ENCODE data around the gene MAPT.

- TF ChIP-seq CREB1 (IDR thresholded peaks at IDR 0.05; ENCODE audit: low read depth) (no peak), EP300 (IDR thresholded peaks at IDR 0.05; ENCODE audit: borderline replicate concordance) (no peak), CEBPB (IDR thresholded peaks at IDR 0.05) (no peak), TEAD4 (IDR thresholded peaks at IDR 0.05) (no peak), REST (IDR thresholded peaks at IDR 0.05; ENCODE audit: low read depth) (no peak)
These were observed 155.3 kb downstream of the MAPT start for GRCh38 chr17:46049656-46050055.

All from Ishikawa (cell line).